ENCODE data around the gene INO80.
A peak's percentile ranks its signal among the peaks of the same experiment; 100 is the strongest.

INO80 gene

GRCh38 chr15:41125931-41126642, 10.0 kb upstream of the INO80 start:
- no peaks in the 10 kb centered on the region for H3K9me3 Mint-ChIP-seq
- H3K4me1 Mint-ChIP-seq: no peaks in the 10 kb centered on the region
- H3K27me3 Mint-ChIP-seq: peaks cover 17% of the 10 kb centered on the region
- H3K36me3 Mint-ChIP-seq: no peaks in the 10 kb centered on the region
- no peak for ATAC-seq
- no peak overlapping the region for H3K4me3 Mint-ChIP-seq
- H3K27ac Mint-ChIP-seq: no peak overlapping the region

DNA sequence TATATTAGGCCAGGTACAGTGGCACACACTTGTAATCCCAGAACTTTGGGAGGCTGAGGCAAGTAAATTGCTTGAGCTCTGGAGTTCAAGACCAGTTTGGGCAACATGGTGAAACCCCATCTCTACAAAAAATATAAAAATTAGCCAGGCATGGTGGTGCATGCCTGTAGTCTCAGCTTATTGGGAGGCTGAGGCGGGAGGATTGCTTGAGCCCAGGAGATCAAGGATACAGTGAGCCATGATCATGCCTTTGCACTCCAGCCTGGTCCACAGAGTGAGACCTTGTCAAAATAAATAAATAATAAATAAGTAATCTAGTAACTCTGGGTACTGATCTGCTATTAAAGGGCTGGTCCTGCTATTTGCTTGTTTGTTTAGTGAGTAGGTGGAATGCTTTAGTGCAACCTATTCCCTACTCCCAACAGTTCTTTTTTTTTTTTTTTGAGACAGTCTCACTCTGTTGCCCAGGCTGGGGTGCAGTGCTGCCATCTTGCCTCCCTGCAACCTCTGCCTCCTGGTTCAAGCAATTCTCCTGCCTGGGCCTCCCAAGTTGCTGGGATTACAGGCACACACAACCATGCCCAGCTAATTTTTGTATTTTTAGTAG, 9.1 kb upstream of the INO80 start:
- Mint-ChIP-seq H3K4me3 (no peak overlapping the region), H3K36me3 (no peaks in the 10 kb centered on the region), H3K9me3 (no peaks in the 10 kb centered on the region), H3K27ac (no peak overlapping the region), H3K4me1 (no peaks in the 10 kb centered on the region), H3K27me3 (peaks cover 17% of the 10 kb centered on the region)
- no peak for ATAC-seq

GRCh38 chr15:41124058-41124457, 8.0 kb upstream of the INO80 start:
- H3K27me3 Mint-ChIP-seq: peaks cover 17% of the 10 kb centered on the region
- no peak for ATAC-seq
- H3K27ac Mint-ChIP-seq: no peak overlapping the region
- H3K4me1 Mint-ChIP-seq: no peaks in the 10 kb centered on the region
- H3K36me3 Mint-ChIP-seq: no peaks in the 10 kb centered on the region
- no peaks in the 10 kb centered on the region for H3K9me3 Mint-ChIP-seq
- no peak overlapping the region for H3K4me3 Mint-ChIP-seq

DNA sequence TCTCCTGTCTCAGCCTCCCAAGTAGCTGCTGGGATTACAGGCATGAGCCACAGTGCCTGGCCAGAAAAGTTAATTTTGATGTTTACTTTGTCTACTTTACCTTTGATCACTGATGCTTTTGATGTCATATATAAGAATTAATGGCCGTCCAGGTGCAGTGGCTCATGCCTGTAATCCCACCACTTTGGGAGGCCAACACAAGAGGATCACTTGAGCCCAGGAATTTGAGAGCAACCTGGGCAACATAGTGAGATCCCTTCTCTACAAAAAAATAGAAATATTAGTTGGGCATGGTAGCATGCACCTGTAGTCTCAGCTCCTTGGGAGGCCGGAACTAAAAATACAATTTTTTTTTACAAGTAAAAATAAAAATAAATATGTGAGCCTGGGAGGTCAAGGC, 6.8 kb upstream of the INO80 start:
- Mint-ChIP-seq H3K27me3 (peaks cover 17% of the 10 kb centered on the region), H3K36me3 (no peaks in the 10 kb centered on the region), H3K27ac (no peak overlapping the region), H3K9me3 (no peaks in the 10 kb centered on the region), H3K4me1 (no peaks in the 10 kb centered on the region), H3K4me3 (no peak overlapping the region)
- ATAC-seq: no peak

DNA sequence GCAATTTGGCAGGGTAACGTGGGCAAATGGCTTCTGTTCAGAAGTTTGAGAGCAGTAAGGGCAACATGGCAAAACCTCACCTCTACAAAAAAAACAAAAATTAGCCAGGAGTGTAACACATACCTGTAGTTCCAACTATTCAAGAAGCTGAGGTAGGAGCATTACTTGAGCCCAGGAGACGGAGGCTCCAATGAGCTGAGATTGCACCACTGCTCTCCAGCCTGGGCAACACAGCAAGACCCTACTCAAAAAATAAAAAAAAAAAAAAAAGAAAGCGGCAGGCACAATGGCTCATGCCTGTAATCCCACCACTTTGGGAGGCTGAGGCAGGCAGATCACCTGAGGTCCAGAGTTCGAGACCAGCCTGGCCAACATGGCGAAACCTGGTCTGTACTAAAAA, 5.9 kb upstream of the INO80 start:
- Mint-ChIP-seq H3K27ac (no peak overlapping the region), H3K4me3 (no peak overlapping the region), H3K4me1 (no peaks in the 10 kb centered on the region), H3K9me3 (no peaks in the 10 kb centered on the region), H3K36me3 (no peaks in the 10 kb centered on the region), H3K27me3 (peaks cover 10% of the 10 kb centered on the region)
- no peak for ATAC-seq

DNA sequence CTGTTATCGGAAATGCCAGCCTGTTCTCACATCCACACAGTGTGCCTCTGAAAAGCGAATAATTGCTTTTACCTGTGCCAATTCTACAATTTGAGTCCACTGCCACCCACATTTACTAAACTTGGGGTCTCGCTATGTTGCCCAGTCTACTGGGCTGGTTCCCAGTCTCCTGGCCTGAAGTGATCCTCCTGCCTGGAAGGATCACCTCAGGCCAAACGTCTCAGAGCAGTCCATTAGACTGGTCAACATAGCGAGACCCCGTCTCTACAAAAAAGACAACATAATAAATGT, 827 bp upstream of the INO80 start:
- peak overlapping the region; percentile 100 for H3K27ac Mint-ChIP-seq
- no peak for ATAC-seq
- H3K36me3 Mint-ChIP-seq: peaks cover 9% of the 10 kb centered on the region
- H3K27me3 Mint-ChIP-seq: no peaks in the 10 kb centered on the region
- peaks cover 30% of the 10 kb centered on the region for H3K4me1 Mint-ChIP-seq
- peak overlapping the region; percentile 96 for H3K4me3 Mint-ChIP-seq
- no peaks in the 10 kb centered on the region for H3K9me3 Mint-ChIP-seq

- peak overlapping the region; percentile 100 for H3K27ac Mint-ChIP-seq
- peak; percentile 87 for ATAC-seq
- peaks cover 30% of the 10 kb centered on the region for H3K4me1 Mint-ChIP-seq
- H3K4me3 Mint-ChIP-seq: peak overlapping the region; percentile 96
- H3K9me3 Mint-ChIP-seq: no peaks in the 10 kb centered on the region
- peaks cover 9% of the 10 kb centered on the region for H3K36me3 Mint-ChIP-seq
- no peaks in the 10 kb centered on the region for H3K27me3 Mint-ChIP-seq
Measured at GRCh38 chr15:41115652-41116115, 396 bp downstream of the INO80 start.

GRCh38 chr15:41115161-41115651, 874 bp downstream of the INO80 start:
- Mint-ChIP-seq H3K27me3 (no peaks in the 10 kb centered on the region), H3K4me3 (peak overlapping the region; percentile 96), H3K36me3 (peaks cover 9% of the 10 kb centered on the region), H3K9me3 (no peaks in the 10 kb centered on the region), H3K4me1 (peaks cover 30% of the 10 kb centered on the region), H3K27ac (peak overlapping the region; percentile 100)
- ATAC-seq: peak; percentile 65

- Mint-ChIP-seq H3K4me1 (peaks cover 34% of the 10 kb centered on the region), H3K36me3 (peaks cover 25% of the 10 kb centered on the region), H3K27ac (no peak overlapping the region), H3K4me3 (no peak overlapping the region), H3K27me3 (no peaks in the 10 kb centered on the region), H3K9me3 (no peaks in the 10 kb centered on the region)
- no peak for ATAC-seq
Measured at GRCh38 chr15:41106947-41107346, 9.1 kb downstream of the INO80 start.

GRCh38 chr15:41105348-41106334, 10.4 kb downstream of the INO80 start:
- H3K4me1 Mint-ChIP-seq: peaks cover 34% of the 10 kb centered on the region
- H3K4me3 Mint-ChIP-seq: no peak overlapping the region
- no peaks in the 10 kb centered on the region for H3K27me3 Mint-ChIP-seq
- H3K36me3 Mint-ChIP-seq: peaks cover 31% of the 10 kb centered on the region
- no peaks in the 10 kb centered on the region for H3K9me3 Mint-ChIP-seq
- ATAC-seq: no peak
- no peak overlapping the region for H3K27ac Mint-ChIP-seq

DNA sequence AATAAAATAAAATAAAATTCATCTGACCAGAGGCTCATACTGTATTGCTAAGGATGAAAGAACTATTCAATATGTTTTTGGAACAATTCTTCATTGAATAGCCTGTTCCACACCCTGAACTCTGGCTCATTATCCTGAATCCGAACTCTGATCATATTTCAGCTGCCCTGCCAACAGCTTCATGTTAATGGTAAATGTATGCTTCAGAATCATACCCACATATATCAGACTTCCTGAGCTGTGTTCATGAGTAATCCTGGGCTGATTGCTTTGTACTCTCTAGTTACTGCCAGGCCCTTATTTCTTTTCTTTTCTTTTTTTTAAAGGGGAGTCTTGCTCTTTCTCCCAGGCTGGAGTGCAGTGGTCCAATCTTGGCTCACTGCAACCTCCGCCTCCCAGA, 11.8 kb downstream of the INO80 start:
- Mint-ChIP-seq H3K4me1 (peaks cover 40% of the 10 kb centered on the region), H3K27ac (no peak overlapping the region)

GRCh38 chr15:41102854-41103253, 13.2 kb downstream of the INO80 start:
- peaks cover 18% of the 10 kb centered on the region for H3K36me3 Mint-ChIP-seq
- H3K9me3 Mint-ChIP-seq: no peaks in the 10 kb centered on the region
- no peaks in the 10 kb centered on the region for H3K27me3 Mint-ChIP-seq
- H3K27ac Mint-ChIP-seq: no peak overlapping the region
- H3K4me1 Mint-ChIP-seq: peaks cover 31% of the 10 kb centered on the region
- no peak for ATAC-seq
- H3K4me3 Mint-ChIP-seq: no peak overlapping the region

More for the DNA sequence above, 11.8 kb downstream of the INO80 start:
- ATAC-seq: no peak
- Mint-ChIP-seq H3K4me3 (no peak overlapping the region), H3K27me3 (no peaks in the 10 kb centered on the region), H3K36me3 (peaks cover 31% of the 10 kb centered on the region), H3K9me3 (no peaks in the 10 kb centered on the region)

GRCh38 chr15:41096178-41096577, 19.9 kb downstream of the INO80 start:
- no peak overlapping the region for H3K4me3 Mint-ChIP-seq
- H3K27me3 Mint-ChIP-seq: no peaks in the 10 kb centered on the region
- H3K9me3 Mint-ChIP-seq: no peaks in the 10 kb centered on the region
- no peak overlapping the region for H3K27ac Mint-ChIP-seq
- H3K36me3 Mint-ChIP-seq: peaks cover 35% of the 10 kb centered on the region
- H3K4me1 Mint-ChIP-seq: peaks cover 12% of the 10 kb centered on the region
- ATAC-seq: no peak

- Mint-ChIP-seq H3K4me3 (no peak overlapping the region), H3K9me3 (no peaks in the 10 kb centered on the region), H3K27ac (no peak overlapping the region), H3K4me1 (peaks cover 18% of the 10 kb centered on the region), H3K27me3 (no peaks in the 10 kb centered on the region), H3K36me3 (peaks cover 52% of the 10 kb centered on the region)
- ATAC-seq: no peak
Measured at GRCh38 chr15:41085029-41085428, 31.1 kb downstream of the INO80 start.

GRCh38 chr15:41080144-41080543, 35.9 kb downstream of the INO80 start:
- Mint-ChIP-seq H3K36me3 (peaks cover 40% of the 10 kb centered on the region), H3K4me1 (peaks cover 13% of the 10 kb centered on the region), H3K4me3 (no peak overlapping the region), H3K27me3 (no peaks in the 10 kb centered on the region), H3K9me3 (no peaks in the 10 kb centered on the region), H3K27ac (peak overlapping the region; percentile 77)
- no peak for ATAC-seq
